ENCODE measurements around the gene ICAM5. TPM values are rescaled to one million over a fixed set of nuclear protein-coding genes. Genes with fewer than 3 reads are reported as not detected.

Gene ICAM5
- total and polyA plus RNA-seq, 10 of the 15 experiments (the other 5 are each of a cell fraction or from before 2014, with no cell fraction given), result 0.14 to 4.6 (median 0.94) TPM; not detected in 2

- TF ChIP-seq NKRF (conservative IDR thresholded peaks at IDR 0.05) (peak; percentile 97), SREBF2 (IDR thresholded peaks at IDR 0.05; ENCODE audit: low read length) (no peak), MXI1 (IDR thresholded peaks at IDR 0.05; ENCODE audit: low read depth, low read length) (peak; percentile 92), ASH2L (IDR thresholded peaks at IDR 0.05; ENCODE audit: borderline replicate concordance, low read depth) (peak; percentile 95; the same call in 1 of the 2 replicates), PKNOX1 (IDR thresholded peaks at IDR 0.05) (peak; percentile 62), CUX1 (IDR thresholded peaks at IDR 0.05; ENCODE audit: insufficient replicate concordance, low read depth, low read length) (no peak), JUND (IDR thresholded peaks at IDR 0.05; ENCODE audit: low read depth, low read length) (peak; percentile 78; the same call in 1 of the 2 replicates), SPI1 (IDR thresholded peaks at IDR 0.05; ENCODE audit: borderline replicate concordance, insufficient read depth, low read depth, low read length) (no peak), HDAC6 (IDR thresholded peaks at IDR 0.05; ENCODE audit: unreplicated experiment) (no peak), BCL11A (IDR thresholded peaks at IDR 0.05; ENCODE audit: low read depth, low read length) (no peak), MEF2B (IDR thresholded peaks at IDR 0.05; ENCODE audit: partially characterized antibody, poor library complexity, severe bottlenecking) (peak; percentile 38), MEF2A (IDR thresholded peaks at IDR 0.05; ENCODE audit: insufficient read depth, low read depth, low read length) (no peak), HDGF (IDR thresholded peaks at IDR 0.05) (no peak), TCF3 (IDR thresholded peaks at IDR 0.05; ENCODE audit: borderline replicate concordance, insufficient read depth, low read depth, low read length) (0 out of 2 replicates have a peak, but pooled peaks have one; percentile 73), SP1 (IDR thresholded peaks at IDR 0.05; ENCODE audit: low read depth, low read length) (peak; percentile 92), SMARCA5 (IDR thresholded peaks at IDR 0.05) (peak; percentile 72), POLR2A (IDR thresholded peaks at IDR 0.05; ENCODE audit: low read depth, low read length) (peak; percentile 99), ATF3 (IDR thresholded peaks at IDR 0.05; ENCODE audit: borderline replicate concordance, extremely low read depth, low read depth, low read length) (peak; percentile 87), IKZF1 (conservative IDR thresholded peaks at IDR 0.05) (peak; percentile 90), NBN (IDR thresholded peaks at IDR 0.05) (peak; percentile 99), BMI1 (IDR thresholded peaks at IDR 0.05; ENCODE audit: borderline replicate concordance) (no peak)
Observed at GRCh38 chr19:10251792-10252694, 37.7 kb upstream of the ICAM5 start, which contains the start of gene MRPL4 (continued).

Data from GM12878 (cell line).